Retinal pigment epithelial cell (primary cell): ENCODE results near the gene SAPCD2.

Experiments used
- DNase-seq: peaks from one replicate; pipeline ENCODE4 v3.0.0-alpha.2; 2010; ENCODE audit warnings: low read depth
- H3K4me3 ChIP-seq: 2 replicates; pipeline ENCODE4 v1.5.1; 2011; ENCODE audit warnings: mild to moderate bottlenecking, low read length, control low read depth, moderate library complexity
- CTCF ChIP-seq: conservative IDR thresholded peaks from 2 replicates; pipeline ENCODE4 v1.5.1; 2011; ENCODE audit warnings: low read depth, low read length, control low read depth, inconsistent platforms

The SAPCD2 gene

GRCh38 chr9:137107312-137107921, 37.1 kb upstream of the SAPCD2 start:
- no peak for DNase-seq
- TF ChIP-seq CTCF, result no peak
- no peak overlapping the region for H3K4me3 ChIP-seq

- no peak overlapping the region for H3K4me3 ChIP-seq
- DNase-seq, result no peak
- no peak for TF ChIP-seq CTCF
Observed at GRCh38 chr9:137106662-137107250, 36.4 kb upstream of the SAPCD2 start.

GRCh38 chr9:137105814-137106661, 35.7 kb upstream of the SAPCD2 start:
- no peak for TF ChIP-seq CTCF
- no peak for DNase-seq
- H3K4me3 ChIP-seq, result no peak overlapping the region

DNA sequence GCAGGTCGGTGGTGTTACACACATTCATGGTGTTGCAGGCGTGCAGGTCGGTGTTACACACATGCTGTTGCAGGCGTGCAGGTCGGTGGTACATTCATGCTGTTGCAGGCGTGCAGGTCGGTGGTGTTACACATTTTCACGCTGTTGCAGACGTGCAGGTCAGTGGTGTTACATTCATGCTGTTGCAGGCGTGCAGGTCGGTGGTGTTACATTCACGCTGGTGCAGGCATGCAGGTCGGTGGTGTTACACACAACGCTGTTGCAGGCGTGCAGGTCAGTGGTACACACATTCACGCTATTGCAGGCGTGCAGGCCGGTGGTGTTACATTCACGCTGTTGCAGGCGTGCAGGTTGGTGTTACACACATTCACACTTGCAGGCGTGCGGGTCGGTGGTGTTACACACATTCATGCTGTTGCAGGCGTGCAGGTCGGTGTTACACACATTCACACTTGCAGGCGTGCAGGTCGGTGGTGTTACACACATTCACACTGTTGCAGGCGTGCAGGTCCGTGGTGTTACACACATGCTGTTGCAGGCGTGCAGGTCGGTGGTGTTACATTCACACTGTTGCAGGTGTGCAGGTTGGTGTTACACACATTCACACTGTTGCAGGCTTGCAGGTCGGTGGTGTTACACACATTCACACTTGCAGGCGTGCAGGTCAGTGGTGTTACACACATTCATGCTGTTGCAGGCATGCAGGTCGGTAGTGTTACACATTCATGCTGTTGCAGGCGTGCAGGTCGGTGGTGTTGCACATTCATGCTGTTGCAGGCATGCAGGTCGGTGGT, 33.0 kb upstream of the SAPCD2 start:
- no peak for DNase-seq
- TF ChIP-seq CTCF, result no peak

DNA sequence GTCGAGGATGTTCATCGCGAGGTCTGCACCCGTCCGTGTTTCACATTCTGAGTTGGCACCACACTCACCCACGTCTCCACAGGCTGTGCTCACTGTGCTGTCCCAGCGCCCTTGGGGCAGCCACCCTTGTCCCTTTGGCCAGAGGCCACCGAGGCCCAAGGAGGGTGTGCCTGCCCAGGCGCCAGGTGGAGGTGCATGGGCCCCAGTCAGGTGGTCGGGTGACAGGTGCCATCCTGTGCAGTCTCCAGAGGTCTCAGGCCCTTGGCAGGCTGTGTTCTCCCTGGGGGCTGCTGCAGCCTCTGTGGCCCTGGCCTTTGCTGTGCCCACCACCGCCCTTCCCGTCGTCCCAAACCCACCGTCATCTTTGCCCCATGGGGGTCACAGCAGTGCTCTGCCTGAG, 28.9 kb upstream of the SAPCD2 start:
- H3K4me3 ChIP-seq, result no peak overlapping the region
- DNase-seq, result no peak
- TF ChIP-seq CTCF, result no peak

More for the DNA sequence above, 33.0 kb upstream of the SAPCD2 start:
- H3K4me3 ChIP-seq, result no peak overlapping the region

DNA sequence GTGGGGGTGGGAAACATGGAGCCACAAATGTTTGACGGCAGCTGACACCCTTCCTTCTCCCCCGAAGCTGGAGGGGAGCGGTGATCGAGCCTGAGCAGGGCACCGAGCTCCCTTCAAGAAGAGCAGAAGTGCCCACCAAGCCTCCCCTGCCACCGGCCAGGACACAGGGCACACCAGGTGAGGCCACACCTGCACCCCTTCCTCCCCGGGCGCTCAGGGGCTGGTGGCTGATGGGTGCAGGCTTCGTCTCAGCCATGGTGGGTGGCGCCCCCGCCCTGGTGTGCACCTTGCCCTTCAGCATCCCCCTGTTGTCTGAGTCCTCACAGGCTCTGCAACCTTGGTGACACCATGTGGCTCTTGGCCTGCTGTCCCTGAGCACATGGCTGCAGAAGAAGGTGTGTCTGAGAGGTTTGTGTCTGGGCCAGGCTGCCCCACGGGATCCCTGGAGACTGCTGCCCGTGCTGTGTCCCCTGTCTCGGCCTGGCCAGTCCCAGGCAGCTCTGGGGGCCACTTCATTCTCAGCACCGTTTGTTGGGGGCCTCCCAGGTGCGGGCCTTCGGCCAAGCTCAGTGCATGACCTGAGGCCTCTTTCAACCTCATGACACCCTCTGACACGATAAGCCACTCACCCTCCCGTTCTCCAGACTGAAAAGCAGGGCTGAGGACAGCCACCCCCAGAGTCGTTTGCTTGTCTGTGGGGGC, 27.6 kb upstream of the SAPCD2 start:
- no peak for TF ChIP-seq CTCF
- no peak for DNase-seq
- H3K4me3 ChIP-seq, result no peak overlapping the region
